ENCODE results near the gene PFKL.
A peak's percentile ranks its signal among the peaks of the same experiment; 100 is the strongest.
"Not testable (repeated sequence)": the region's sequence is repeated elsewhere in the genome, so short reads cannot be mapped to it uniquely, and the experiment has no call there.

PFKL gene

DNA sequence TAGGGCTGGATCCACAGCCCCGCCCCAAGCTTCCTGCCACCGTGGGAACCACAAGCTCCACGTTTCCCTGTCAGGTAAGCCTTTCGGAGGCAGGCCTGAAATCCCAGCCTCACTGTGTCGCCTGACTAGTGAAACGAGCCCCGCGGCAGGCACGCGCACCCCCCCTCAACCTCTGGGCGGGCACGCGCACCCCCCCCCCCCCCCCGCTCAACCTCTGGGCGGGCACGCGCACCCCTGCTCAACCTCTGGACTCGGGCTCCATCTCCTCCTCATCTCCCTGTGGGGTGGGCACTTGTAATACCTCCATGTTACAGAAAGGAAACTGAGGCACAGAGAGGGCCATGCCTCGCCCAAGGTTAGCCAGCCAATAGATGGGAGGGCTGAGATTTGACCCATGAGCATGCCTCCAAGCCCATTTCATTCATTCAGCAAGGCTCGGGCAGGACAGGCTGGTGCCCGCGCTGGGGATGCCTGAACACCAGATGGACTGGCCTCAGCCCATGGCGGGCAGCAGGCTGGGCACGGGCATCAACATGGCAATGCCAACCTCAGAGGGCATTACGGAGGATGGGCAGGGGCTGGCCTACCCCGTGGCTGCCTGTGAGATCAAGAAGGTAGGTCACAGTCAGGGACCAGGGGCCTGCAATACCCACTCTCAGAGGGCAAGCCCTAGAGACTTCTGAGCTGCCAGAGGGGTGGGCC is 34.6 kb downstream of the PFKL start:
- ATAC-seq (replicated peaks) (no peak), DNase-seq (no peak)
- Mint-ChIP-seq H3K36me3 (ENCODE audit: insufficient read depth) (peaks cover 55% of the 10 kb centered on the region), H3K27ac (no peak overlapping the region), H3K9me3 (no peaks in the 10 kb centered on the region), H3K4me3 (no peak overlapping the region), H3K27me3 (no peaks in the 10 kb centered on the region), H3K4me1 (ENCODE audit: low read depth in 2 of 2) (peaks cover 5 to 10% of the 10 kb centered on the region in 2 donors)

DNA sequence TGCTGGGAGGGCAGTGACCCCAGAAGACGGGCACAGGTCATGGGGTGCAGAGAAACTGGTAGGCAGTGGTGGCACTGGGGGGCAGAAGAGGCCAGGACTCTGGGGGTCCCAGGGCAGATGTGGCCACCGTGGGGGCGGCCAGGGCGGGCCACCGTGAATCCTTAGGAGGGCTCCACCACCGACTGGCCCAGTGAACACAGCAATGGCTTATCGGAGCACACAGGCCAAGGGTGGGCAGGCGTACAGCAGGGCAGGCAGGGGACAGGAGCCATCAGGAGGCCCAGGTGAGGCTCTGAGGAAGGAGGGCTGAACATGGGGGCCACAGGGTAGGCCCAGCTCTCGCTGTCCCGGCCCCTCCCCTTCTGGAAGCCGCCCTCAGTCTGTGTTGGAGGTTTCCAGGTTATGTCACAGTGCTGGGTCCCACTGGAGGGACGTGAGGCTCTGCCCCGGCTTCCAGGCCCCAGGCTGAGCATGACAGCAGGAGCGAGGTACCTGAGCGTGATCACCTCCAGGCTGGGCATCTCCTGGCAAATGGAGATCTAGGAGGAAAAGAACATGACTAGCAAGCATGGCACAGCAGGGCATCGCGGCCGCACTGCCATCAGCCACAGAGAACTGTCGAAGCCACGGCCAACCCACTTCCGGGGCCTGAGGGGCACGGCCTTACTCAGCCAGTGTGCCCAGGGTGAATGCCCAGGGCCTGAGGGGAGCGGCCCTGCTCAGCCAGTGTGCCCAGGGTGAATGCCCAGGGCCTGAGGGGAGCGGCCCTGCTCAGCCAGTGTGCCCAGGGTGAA is 35.6 kb downstream of the PFKL start:
- Mint-ChIP-seq H3K27me3 (no peaks in the 10 kb centered on the region), H3K4me3 (no peak overlapping the region), H3K36me3 (ENCODE audit: insufficient read depth) (peaks cover 57% of the 10 kb centered on the region), H3K27ac (no peak overlapping the region), H3K9me3 (no peaks in the 10 kb centered on the region), H3K4me1 (ENCODE audit: low read depth in 2 of 2) (peaks cover 11 to 15% of the 10 kb centered on the region in 2 donors)
- ATAC-seq (replicated peaks) = no peak
- DNase-seq = no peak

DNA sequence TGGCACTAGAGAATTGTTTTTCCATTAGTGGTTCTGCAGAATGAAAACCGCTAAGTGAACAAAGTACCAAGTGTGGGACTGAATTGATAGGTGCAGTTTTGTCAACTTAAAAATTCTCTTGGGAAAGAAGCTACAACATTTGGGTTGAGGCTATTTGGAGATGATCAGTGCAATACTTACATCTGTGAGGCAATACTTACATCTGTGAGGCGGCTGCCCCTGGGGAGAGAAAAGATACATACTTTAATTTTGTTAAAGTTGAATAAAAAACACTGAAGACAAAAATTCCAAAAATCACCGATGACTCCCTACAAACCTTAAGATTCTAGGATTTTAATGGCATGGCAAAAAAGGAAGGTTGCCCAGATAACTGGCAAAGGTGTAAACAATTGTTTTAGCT is 37.6 kb downstream of the PFKL start:
- peak overlapping the region; percentile 29 to 37 for H3K4me3 Mint-ChIP-seq
- H3K4me1 Mint-ChIP-seq (ENCODE audit: low read depth in 2 of 2) = peaks cover 11 to 17% of the 10 kb centered on the region in 2 donors
- no peaks in the 10 kb centered on the region for H3K27me3 Mint-ChIP-seq
- H3K27ac Mint-ChIP-seq = peak overlapping the region; percentile 98 to 99
- DNase-seq = no peak
- no peaks in the 10 kb centered on the region for H3K9me3 Mint-ChIP-seq
- peaks cover 49% of the 10 kb centered on the region for H3K36me3 Mint-ChIP-seq (ENCODE audit: insufficient read depth)
- no peak for ATAC-seq (replicated peaks)

DNA sequence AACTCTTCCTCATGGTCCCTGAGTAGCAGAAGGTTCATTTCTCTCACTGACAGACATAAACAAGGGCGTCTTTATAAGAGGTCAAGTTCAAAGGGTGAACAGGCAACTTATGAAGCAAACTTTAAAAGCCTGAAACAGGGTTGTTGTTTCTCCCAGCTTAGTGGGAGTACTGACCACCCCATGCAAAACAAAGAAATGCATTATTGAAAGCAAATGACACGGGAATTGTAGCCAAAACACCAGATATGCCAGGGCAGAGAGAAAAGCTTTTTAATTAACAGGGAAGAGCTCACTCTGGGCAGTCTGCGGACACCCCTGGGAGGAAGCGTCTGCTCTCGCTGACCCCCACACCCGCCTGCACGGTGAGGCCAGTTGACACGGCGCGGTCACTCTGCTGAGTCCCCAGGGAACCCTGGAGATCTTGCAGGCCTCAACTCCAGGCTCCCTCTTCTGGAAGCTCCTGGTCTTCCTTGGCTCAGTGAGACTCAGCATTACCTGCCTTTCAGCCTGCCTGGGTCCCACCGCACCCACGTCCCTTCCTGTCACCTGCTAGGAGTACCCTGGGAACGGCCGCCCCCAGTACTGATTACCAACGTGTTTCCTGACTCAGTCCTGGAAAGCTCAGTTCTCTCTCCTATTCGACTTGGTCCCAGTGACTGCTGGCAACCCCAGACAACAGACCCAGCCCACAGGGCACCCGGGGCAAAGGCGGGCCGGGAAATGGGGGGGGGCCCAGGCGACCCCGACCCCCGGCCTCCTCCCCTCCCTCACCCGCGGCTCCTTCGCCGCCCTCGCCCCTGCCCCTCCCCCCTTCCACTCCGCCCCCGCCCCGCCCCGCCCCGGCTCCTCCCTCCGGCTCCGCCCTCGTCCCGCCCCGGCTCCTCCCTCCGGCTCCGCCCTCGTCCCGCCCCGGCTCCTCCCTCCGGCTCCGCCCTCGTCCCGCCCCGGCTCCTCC is 38.4 kb downstream of the PFKL start:
- H3K4me1 Mint-ChIP-seq (ENCODE audit: low read depth in 2 of 2) = peaks cover 11 to 17% of the 10 kb centered on the region in 2 donors
- no peaks in the 10 kb centered on the region for H3K9me3 Mint-ChIP-seq
- H3K27me3 Mint-ChIP-seq = no peaks in the 10 kb centered on the region
- H3K27ac Mint-ChIP-seq = peak overlapping the region; percentile 98 to 99
- DNase-seq (peak in 1 of 3 experiments; percentile 25), ATAC-seq (replicated peaks) (no peak)
- H3K4me3 Mint-ChIP-seq = peak overlapping the region; percentile 29 to 37
- H3K36me3 Mint-ChIP-seq (ENCODE audit: insufficient read depth) = peaks cover 45% of the 10 kb centered on the region

DNA sequence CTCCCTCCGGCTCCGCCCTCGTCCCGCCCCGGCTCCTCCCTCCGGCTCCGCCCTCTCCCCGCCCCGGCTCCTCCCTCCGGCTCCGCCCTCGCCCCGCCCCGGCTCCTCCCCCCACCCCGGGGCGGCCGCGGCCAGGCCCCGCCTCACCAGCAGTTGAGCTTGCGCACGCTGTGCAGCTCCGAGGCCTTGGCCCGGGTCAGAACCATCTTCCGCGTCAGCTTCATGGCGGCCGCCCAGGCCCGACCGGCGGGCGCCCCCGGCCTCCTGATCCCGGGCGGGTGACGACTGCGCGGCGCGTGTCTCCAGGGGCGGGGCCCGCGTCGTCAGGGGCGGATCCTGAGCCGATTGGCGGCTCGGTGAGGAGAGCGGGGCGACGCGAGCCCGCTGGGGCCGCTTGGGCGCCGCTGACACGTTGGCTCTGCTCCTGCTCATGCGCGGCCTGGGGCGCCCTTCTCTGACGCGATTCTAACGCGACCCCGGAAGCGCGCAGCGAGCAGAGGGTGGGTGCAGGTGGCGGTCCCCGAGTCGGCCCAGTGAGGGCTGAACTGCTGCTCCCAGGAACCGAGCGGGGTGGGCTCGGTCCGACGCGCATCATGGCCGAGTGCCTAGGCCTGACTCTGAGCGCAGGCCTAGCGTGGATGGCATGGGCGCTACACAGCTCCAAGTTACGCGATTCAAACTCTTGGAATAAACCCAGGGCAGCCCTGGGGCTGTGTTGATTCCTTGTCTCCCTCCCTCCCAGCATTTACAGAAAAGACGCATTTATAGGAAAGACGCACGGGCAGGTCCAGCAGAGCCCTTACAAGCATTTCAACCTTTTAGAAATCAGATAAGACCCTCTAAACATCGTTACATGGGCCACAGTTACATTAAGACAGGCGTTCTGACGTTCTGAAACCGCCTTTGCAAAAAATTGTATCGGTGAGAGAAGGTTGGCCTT is 39.4 kb downstream of the PFKL start, which contains the start of gene CFAP410:
TSS of gene CFAP410 (minus strand) at position 420 of the 940 bp plus-strand sequence. CDS start at position 224, 196 bp downstream.
- ATAC-seq (replicated peaks) = peak; percentile 87
- Mint-ChIP-seq H3K4me1 (ENCODE audit: low read depth in 2 of 2) (peaks cover 11 to 17% of the 10 kb centered on the region in 2 donors), H3K27ac (peak within 1 kb of the TSS; percentile 98 to 99), H3K4me3 (peak within 1 kb of the TSS; percentile 93 to 97), H3K27me3 (no peaks in the 10 kb centered on the region), H3K36me3 (ENCODE audit: insufficient read depth) (peaks cover 45% of the 10 kb centered on the region), H3K9me3 (no peaks in the 10 kb centered on the region)
- DNase-seq = peak; percentile 92 to 96 (median 95)

DNA sequence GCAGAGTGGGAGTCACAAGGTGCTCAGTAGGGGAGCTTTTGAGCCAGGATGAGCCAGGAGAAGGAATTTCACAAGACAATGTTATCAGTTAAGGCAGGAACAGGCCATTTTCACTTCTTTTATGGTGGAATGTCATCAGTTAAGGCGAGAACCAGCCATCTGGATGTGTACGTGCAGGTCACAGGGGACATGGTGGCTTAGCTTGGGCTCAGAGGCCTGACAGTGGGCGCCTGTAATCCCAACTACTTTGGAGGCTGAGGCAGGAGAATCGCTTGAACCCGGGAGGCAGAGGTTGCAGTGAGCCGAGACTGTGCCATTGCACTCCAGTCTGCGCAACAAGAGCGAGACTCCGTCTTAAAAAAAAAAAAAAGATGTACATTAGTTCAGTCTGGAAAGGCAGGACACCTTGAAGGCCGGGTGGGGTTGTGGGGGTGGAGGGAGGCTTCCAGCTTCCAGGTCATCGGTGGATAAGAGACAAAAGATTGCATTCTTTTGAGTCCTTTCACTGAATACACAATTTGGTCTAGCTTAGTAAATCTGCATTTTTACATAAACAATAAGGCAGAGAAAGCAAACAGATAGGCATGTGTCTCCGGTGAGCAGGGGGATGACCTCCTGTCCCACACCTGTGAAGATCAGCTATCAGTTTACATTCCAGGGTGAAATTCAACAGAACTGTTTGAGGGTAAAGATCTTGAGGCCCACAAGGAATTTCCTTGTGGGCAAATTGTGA is 42.0 kb downstream of the PFKL start:
- H3K4me1 Mint-ChIP-seq (ENCODE audit: low read depth in 2 of 2) = peaks cover 8 to 15% of the 10 kb centered on the region in 2 donors
- not testable (repeated sequence) for DNase-seq; H3K9me3 Mint-ChIP-seq; H3K27ac Mint-ChIP-seq; ATAC-seq (replicated peaks); H3K4me3 Mint-ChIP-seq
- peaks cover 28% of the 10 kb centered on the region for H3K36me3 Mint-ChIP-seq (ENCODE audit: insufficient read depth)
- peaks cover 0 to 22% of the 10 kb centered on the region in 2 donors for H3K27me3 Mint-ChIP-seq

DNA sequence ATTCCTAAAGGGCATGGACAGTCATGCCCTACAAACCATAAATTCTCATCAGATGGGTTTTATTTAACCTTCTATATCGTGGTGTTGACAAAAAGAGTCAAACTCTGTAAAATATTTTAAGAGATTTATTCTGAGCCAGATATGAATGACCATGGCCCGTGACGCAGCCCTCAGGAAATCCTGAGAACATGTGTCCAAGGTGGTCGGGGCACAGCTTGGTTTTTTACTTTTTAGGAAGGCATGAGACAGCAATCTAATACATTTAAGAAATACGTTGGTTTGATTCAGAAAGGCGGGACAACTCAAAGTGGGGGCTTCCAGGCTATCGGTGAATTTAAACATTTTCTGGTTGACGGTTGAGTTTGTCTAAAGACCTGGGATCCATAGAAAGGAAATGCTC is 43.1 kb downstream of the PFKL start:
- not testable (repeated sequence) for H3K4me3 Mint-ChIP-seq; ATAC-seq (replicated peaks); H3K9me3 Mint-ChIP-seq; DNase-seq
- H3K4me1 Mint-ChIP-seq (ENCODE audit: low read depth in 2 of 2) = peaks cover 8 to 12% of the 10 kb centered on the region in 2 donors
- H3K27me3 Mint-ChIP-seq = peaks cover 0 to 22% of the 10 kb centered on the region in 2 donors
- H3K27ac Mint-ChIP-seq = peak overlapping the region in 1 of 2 donors; percentile 67
- peaks cover 17% of the 10 kb centered on the region for H3K36me3 Mint-ChIP-seq (ENCODE audit: insufficient read depth)

DNA sequence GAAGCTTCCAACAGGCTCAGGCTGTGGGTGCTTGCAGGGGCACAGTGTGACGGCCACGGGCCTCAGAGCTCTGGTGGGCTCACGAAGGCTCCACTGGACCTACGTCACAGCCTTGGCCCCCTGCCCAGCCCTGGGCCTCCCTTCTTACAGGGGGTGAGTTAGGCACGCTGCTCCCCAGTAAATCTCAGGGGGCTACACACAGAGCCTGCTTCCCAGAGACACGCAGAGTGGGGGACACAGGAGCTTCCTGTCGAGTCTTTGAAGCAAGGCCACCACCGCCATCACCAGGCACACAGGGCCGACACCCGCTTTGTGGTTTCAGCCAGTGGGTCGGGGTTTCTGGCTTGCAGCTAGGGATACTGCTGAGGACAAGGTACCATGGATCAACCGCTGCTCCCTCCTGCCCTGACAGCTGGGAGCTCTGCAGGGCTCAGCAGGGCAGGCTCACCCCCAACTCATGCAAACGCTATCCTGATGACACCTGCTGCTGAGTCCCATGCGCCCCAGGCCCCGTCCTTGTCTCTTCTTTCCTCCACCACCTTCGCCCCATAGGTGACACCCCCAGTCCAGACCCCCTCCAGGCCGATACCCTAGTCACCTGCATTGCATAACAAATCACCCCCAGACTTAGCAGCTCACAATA is 44.8 kb downstream of the PFKL start:
- Mint-ChIP-seq H3K9me3 (no peaks in the 10 kb centered on the region), H3K4me1 (ENCODE audit: low read depth in 2 of 2) (peaks cover 4 to 6% of the 10 kb centered on the region in 2 donors), H3K27ac (no peak overlapping the region), H3K36me3 (ENCODE audit: insufficient read depth) (peaks cover 1% of the 10 kb centered on the region), H3K4me3 (no peak overlapping the region), H3K27me3 (peaks cover 0 to 34% of the 10 kb centered on the region in 2 donors)
- DNase-seq (no peak), ATAC-seq (replicated peaks) (no peak)

DNA sequence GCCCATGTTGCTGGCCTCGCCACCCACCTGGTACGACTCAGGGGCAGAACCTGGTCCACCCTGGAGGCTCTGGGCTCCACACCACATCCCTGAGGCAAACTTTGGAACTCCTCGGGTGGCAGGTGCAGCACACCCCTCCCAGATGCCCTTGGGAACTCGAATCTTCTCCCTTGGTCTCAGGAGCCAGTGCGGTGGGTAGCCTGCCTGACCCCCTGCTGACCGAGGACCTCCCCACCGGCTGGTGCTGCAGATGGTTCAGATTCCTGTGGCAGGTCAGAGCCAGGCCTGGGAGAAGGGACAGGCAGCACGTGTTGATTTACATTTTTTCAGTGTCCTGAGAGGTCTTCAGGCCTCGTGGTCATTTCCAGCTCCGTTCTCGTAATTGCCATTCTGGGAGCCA is 45.6 kb downstream of the PFKL start:
- no peaks in the 10 kb centered on the region for H3K36me3 Mint-ChIP-seq (ENCODE audit: insufficient read depth)
- H3K9me3 Mint-ChIP-seq = no peaks in the 10 kb centered on the region
- DNase-seq (no peak), ATAC-seq (replicated peaks) (no peak)
- peaks cover 0 to 35% of the 10 kb centered on the region in 2 donors for H3K27me3 Mint-ChIP-seq
- H3K4me3 Mint-ChIP-seq = no peak overlapping the region
- H3K4me1 Mint-ChIP-seq (ENCODE audit: low read depth in 2 of 2) = peaks cover 0 to 2% of the 10 kb centered on the region in 2 donors
- H3K27ac Mint-ChIP-seq = no peak overlapping the region

DNA sequence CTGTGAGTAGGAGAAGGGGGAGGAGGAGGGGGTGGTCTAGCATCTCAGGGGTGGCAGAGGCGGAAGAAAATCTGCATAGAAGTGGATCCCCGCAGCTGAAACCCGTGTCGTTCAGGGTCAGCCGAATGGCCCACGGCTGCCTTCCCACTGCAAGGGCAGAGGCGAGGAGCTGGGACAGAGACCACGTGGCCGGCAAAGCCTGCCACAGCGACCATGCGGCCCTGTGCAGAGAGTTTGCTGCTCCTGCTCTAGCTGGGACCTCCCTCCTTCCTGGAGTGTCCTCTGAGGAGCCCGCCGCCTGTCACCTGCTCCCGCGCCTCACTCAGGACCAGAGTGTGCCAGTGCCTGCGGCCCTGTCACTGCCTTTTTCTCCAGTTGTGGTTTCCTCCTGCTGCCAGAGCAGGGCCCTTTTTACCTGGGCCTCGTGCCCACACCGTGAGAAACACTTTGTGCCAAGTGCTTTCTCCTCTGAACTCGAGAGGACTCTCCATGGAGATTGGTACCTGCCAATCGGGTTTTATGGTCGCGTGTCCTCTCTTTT is 48.1 kb downstream of the PFKL start:
- Mint-ChIP-seq H3K27me3 (peaks cover 0 to 35% of the 10 kb centered on the region in 2 donors), H3K27ac (no peak overlapping the region), H3K9me3 (no peaks in the 10 kb centered on the region), H3K4me1 (ENCODE audit: low read depth in 2 of 2) (peaks cover 0 to 6% of the 10 kb centered on the region in 2 donors), H3K36me3 (ENCODE audit: insufficient read depth) (no peaks in the 10 kb centered on the region), H3K4me3 (no peak overlapping the region)
- no peak for DNase-seq
- ATAC-seq (replicated peaks) = no peak

DNA sequence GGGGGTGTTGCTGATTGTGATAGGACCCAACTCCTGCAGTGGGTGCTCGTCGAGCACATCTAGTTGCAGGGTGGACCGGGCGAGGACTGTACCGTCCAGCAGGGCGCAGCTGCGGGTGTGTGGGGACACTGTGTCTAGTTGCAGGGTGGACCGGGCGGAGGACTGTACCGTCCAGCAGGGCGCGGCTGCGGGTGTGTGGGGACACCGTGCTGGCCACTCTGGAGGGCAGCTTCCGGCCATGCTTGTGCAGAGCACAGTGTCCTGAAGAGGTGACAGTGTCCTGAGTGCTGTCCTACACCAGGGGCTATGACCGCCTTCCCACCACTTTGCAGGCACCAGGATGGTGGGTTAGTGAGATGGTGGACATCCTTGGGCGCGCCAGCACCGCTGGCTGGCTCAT is 49.0 kb downstream of the PFKL start:
- peaks cover 7 to 14% of the 10 kb centered on the region in 2 donors for H3K4me1 Mint-ChIP-seq (ENCODE audit: low read depth in 2 of 2)
- H3K4me3 Mint-ChIP-seq = peak overlapping the region in 1 of 2 donors; percentile 17
- DNase-seq = no peak
- no peak overlapping the region for H3K27ac Mint-ChIP-seq
- H3K36me3 Mint-ChIP-seq (ENCODE audit: insufficient read depth) = no peaks in the 10 kb centered on the region
- peaks cover 0 to 35% of the 10 kb centered on the region in 2 donors for H3K27me3 Mint-ChIP-seq
- H3K9me3 Mint-ChIP-seq = no peaks in the 10 kb centered on the region
- no peak for ATAC-seq (replicated peaks)

Data from effector memory CD8-positive, alpha-beta T cell (primary cell).